K562 (cell line): ENCODE measurements around the gene CLP1. TPM values are rescaled to one million over a fixed set of nuclear protein-coding genes. Genes with fewer than 3 reads are reported as not detected.

Experiments used
- AFF4 ChIP-seq: sonication (generic); formaldehyde crosslinking; IDR thresholded peaks from 2 replicates; pipeline ENCODE4 v1.8.0; 2023; ENCODE audit warnings: mild to moderate bottlenecking, missing genetic modification reagents
- ATF1 ChIP-seq, 2 experiments: fragments of 450-650 bp in 1 of 2; IDR thresholded peaks; 2 replicates each; pipeline ENCODE4 v1.6.1; 2016; ENCODE audit warnings: missing compliant biosample characterization in 1 of 2, missing genetic modification characterization in 1 of 2
- ELK1 ChIP-seq: sonication (generic); formaldehyde crosslinking; IDR thresholded peaks from 2 replicates; pipeline ENCODE4 v1.8.1; 2022; ENCODE audit warnings: missing genetic modification reagents
- ESRRB ChIP-seq: fragments of 250-450 bp; sonication (Bioruptor Pico); IDR thresholded peaks from 2 replicates; pipeline ENCODE4 v1.5.0; 2020; ENCODE audit warnings: mild to moderate bottlenecking, moderate library complexity, borderline replicate concordance
- FOXA1 ChIP-seq: fragments of 450-650 bp; IDR thresholded peaks from 2 replicates; pipeline ENCODE4 v1.6.1; 2016; ENCODE audit warnings: mild to moderate bottlenecking, borderline replicate concordance
- MGA ChIP-seq: fragments of 450-650 bp; IDR thresholded peaks from 2 replicates; pipeline ENCODE4 v1.6.1; 2016; ENCODE audit warnings: mild to moderate bottlenecking, moderate library complexity
- STAT5B ChIP-seq: fragments of 250-450 bp; sonication (Bioruptor Pico); IDR thresholded peaks from 2 replicates; pipeline ENCODE4 v1.8.0; 2021; ENCODE audit warnings: mild to moderate bottlenecking, inconsistent platforms
- ZNF324 ChIP-seq: fragments of 250-450 bp; sonication (Bioruptor Pico); IDR thresholded peaks from 2 replicates; pipeline ENCODE4 v1.4.0; 2020; ENCODE audit warnings: mild to moderate bottlenecking
- ZNF41 ChIP-seq: fragments of 250-450 bp; sonication (Bioruptor Pico); conservative IDR thresholded peaks from 2 replicates; pipeline ENCODE4 v1.4.0; 2020; ENCODE audit warnings: mild to moderate bottlenecking
- ZNF639 ChIP-seq, 2 experiments: fragments of 200-800 bp in 1 of 2; sonication (Bioruptor generic) in 1 of 2; sonication (generic) in 1 of 2; formaldehyde crosslinking in 1 of 2; IDR thresholded peaks in 1 of 2; conservative IDR thresholded peaks in 1 of 2; 2 replicates each; pipeline versions ENCODE4 v1.5.0 to v1.6.1; 2016 to 2020; ENCODE audit warnings: missing compliant biosample characterization in 1 of 2, missing genetic modification characterization in 1 of 2, missing genetic modification reagents in 1 of 2
- polyA plus RNA-seq, 8 experiments: library from polyadenylated mRNA; depleted of rRNA in 4 of 8; stranded (reverse) in 5 of 8; unstranded in 3 of 8; fragments of >200 nt; fragmentation: Nextera tagmentation in 2 of 8; fragmentation: Illumina TruSeq in 1 of 8; extraction: Ambion mirVana in 2 of 8; extraction: Trizol in 1 of 8; gene quantifications; 2 replicates each; pipeline versions ENCODE4 v1.2.1 to v1.2.3, GENCODE V29; 2011 to 2014; ENCODE audit warnings: inconsistent platforms in 1 of 8, missing spikeins in 1 of 8
- total RNA-seq, 7 experiments: library from RNA; depleted of rRNA in 6 of 7; stranded (reverse); fragments of >200 nt in 6 of 7; fragmentation: Illumina TruSeq in 2 of 7; extraction: Trizol in 2 of 7; gene quantifications; 2 replicates each; pipeline versions ENCODE4 v1.2.1 to v1.2.3, GENCODE V29; 2011 to 2021; ENCODE audit warnings: low replicate concordance in 1 of 7

CLP1 gene
- total and polyA plus RNA-seq, 9 of the 15 experiments (the other 6 are each of a cell fraction or from before 2014, with no cell fraction given) = 19.1 to 46.2 (median 27.8) TPM

- TF ChIP-seq MGA (no peak), STAT5B (CRISPR knock-in tag) (no peak), ATF1 (CRISPR knock-in tag; IDR thresholded peaks at IDR 0.05) (no peak), ATF1 (tag; IDR thresholded peaks at IDR 0.05) (no peak), ESRRB (CRISPR knock-in tag) (no peak), ZNF324 (CRISPR knock-in tag) (no peak), AFF4 (CRISPR knock-in tag) (peak; percentile 69; the same call in 1 of the 2 replicates), ZNF639 (CRISPR knock-in tag; conservative IDR thresholded peaks at IDR 0.05 in 1 of 2, IDR thresholded peaks at IDR 0.05 in 1 of 2) (no peak), FOXA1 (no peak), ELK1 (no peak), ZNF41 (CRISPR knock-in tag) (no peak)
These were observed 10.8 kb downstream of the CLP1 start (continued) for GRCh38 chr11:57668434-57668782.
